CD4-positive, alpha-beta memory T cell (primary cell): ENCODE data around the gene PRELP. TPM values are rescaled to one million over a fixed set of nuclear protein-coding genes. Genes with fewer than 3 reads are reported as not detected.

ENCODE experiments used
- CTCF ChIA-PET: fragments of 350-600 bp; sonication (Branson Sonifier 250); formaldehyde crosslinking; loops from one replicate; lab custom pipeline; 2021; ENCODE audit warnings: inconsistent platforms; ENCODE audit not compliant: partially characterized antibody; lab: Charles Lee
- POLR2A ChIA-PET: fragments of 350-600 bp; sonication (Branson Sonifier 250); formaldehyde crosslinking; loops from one replicate; lab custom pipeline; 2021; ENCODE audit not compliant: partially characterized antibody; lab: Charles Lee
- DNase-seq, 5 donors: peaks; one replicate each; pipeline versions ENCODE4 v3.0.0 to v3.0.0-alpha.2; 2020 to 2022; ENCODE audit warnings: mixed read lengths in 1 of 5
- H3K27ac ChIP-seq: one replicate; pipeline ENCODE4 v1.7.0; 2013; ENCODE audit warnings: low read depth, low read length
- H3K27me3 ChIP-seq: 2 replicates; pipeline ENCODE4 v1.7.0; 2013; ENCODE audit warnings: mild to moderate bottlenecking, low read length, moderate library complexity; ENCODE audit not compliant: insufficient read depth
- H3K36me3 ChIP-seq: 2 replicates; pipeline ENCODE4 v1.7.0; 2013; ENCODE audit warnings: mild to moderate bottlenecking, low read length, moderate library complexity; ENCODE audit not compliant: insufficient read depth
- H3K4me1 ChIP-seq: 2 replicates; pipeline ENCODE4 v1.7.0; 2013; ENCODE audit warnings: mild to moderate bottlenecking, low read length, moderate library complexity; ENCODE audit not compliant: insufficient read depth
- H3K4me3 ChIP-seq, 2 donors: one replicate each; pipeline ENCODE4 v1.7.0; 2013; ENCODE audit warnings: low read length in 2 of 2, mild to moderate bottlenecking in 1 of 2
- H3K9me3 ChIP-seq, 2 donors: one replicate each; pipeline ENCODE4 v1.7.0; 2013; ENCODE audit warnings: low read length in 2 of 2, control low read depth in 1 of 2; ENCODE audit not compliant: control insufficient read depth in 1 of 2
- H3K27ac Mint-ChIP-seq, 7 donors: one replicate each; pipeline ENCODE4 v1.8.0; 2020 to 2021; ENCODE audit warnings: mixed read lengths in 7 of 7, mild to moderate bottlenecking in 6 of 7, inconsistent platforms in 3 of 7, moderate library complexity in 3 of 7
- H3K27me3 Mint-ChIP-seq, 2 donors: one replicate each; pipeline ENCODE4 v1.8.0; 2020 to 2021; ENCODE audit warnings: mixed read lengths in 2 of 2
- H3K36me3 Mint-ChIP-seq, 2 donors: one replicate each; pipeline ENCODE4 v1.8.0; 2020 to 2021; ENCODE audit warnings: mixed read lengths in 2 of 2, inconsistent platforms in 1 of 2, mild to moderate bottlenecking in 1 of 2
- H3K4me1 Mint-ChIP-seq, 4 donors: one replicate each; pipeline ENCODE4 v1.8.0; 2020 to 2021; ENCODE audit warnings: mixed read lengths in 4 of 4, mild to moderate bottlenecking in 1 of 4
- H3K4me3 Mint-ChIP-seq, 8 donors: one replicate each; pipeline ENCODE4 v1.8.0; 2020 to 2021; ENCODE audit warnings: mixed read lengths in 8 of 8, mild to moderate bottlenecking in 7 of 8, moderate library complexity in 6 of 8, inconsistent platforms in 3 of 8
- H3K9me3 Mint-ChIP-seq, 8 donors: one replicate each; pipeline ENCODE4 v1.8.0; 2020 to 2021; ENCODE audit warnings: mixed read lengths in 8 of 8, mild to moderate bottlenecking in 5 of 8, inconsistent platforms in 3 of 8, moderate library complexity in 1 of 8
- intact Hi-C: fragments of 100-400 bp; cut with micrococcal nuclease; formaldehyde crosslinking; loops from one replicate; pipeline ENCODE4 v1.15.1; 2023
- polyA plus RNA-seq, 2 donors: library from polyadenylated mRNA; unstranded; fragments of 300-500 nt; fragmentation: Illumina TruSeq; gene quantifications; one replicate each; pipeline ENCODE4 v1.2.3, GENCODE V29; 2021
- total RNA-seq, 2 experiments: library from RNA; stranded (reverse); gene quantifications; one replicate each; pipeline ENCODE4 v1.2.3, GENCODE V29; 2021

The PRELP gene
- total and polyA plus RNA-seq, 4 experiments from 2014 or later: not detected

GRCh38 chr1:203486618-203487370 lies 11.2 kb downstream of the PRELP start:
- H3K4me1 ChIP-seq: peaks cover 13% of the 10 kb centered on the region
- POLR2A ChIA-PET: interaction anchor here (1.9 to 2.5 kb wide), 2 partner anchors 147 to 219 kb away, joined by 7 to 39 read pairs; no protein-coding TSS in a partner anchor
- H3K27me3 ChIP-seq: peaks cover 4% of the 10 kb centered on the region

GRCh38 chr1:203488539-203488938 lies 12.9 kb downstream of the PRELP start:
- Histone ChIP-seq H3K36me3 (no peaks in the 10 kb centered on the region), H3K9me3 (no peaks in the 10 kb centered on the region), H3K27ac (no peak overlapping the region), H3K4me1 (peaks cover 13% of the 10 kb centered on the region), H3K4me3 (no peak overlapping the region), H3K27me3 (peaks cover 4% of the 10 kb centered on the region)
- H3K27me3 Mint-ChIP-seq: peaks cover 2 to 6% of the 10 kb centered on the region in 2 donors
- no peaks in the 10 kb centered on the region for H3K36me3 Mint-ChIP-seq
- intact Hi-C loops: no loop called here
- H3K9me3 Mint-ChIP-seq: no peaks in the 10 kb centered on the region
- peak overlapping the region in 1 of 7 donors; percentile 36 for H3K27ac Mint-ChIP-seq
- ChIA-PET POLR2A (interaction anchor here (0.7 to 2.5 kb wide), 7 partner anchors 13 to 221 kb away, joined by 3 to 39 read pairs (median 3); partner anchors contain the start of gene PRELP), CTCF (interaction anchor here (0.8 to 17.7 kb wide), 25 partner anchors 9 to 640 kb away, joined by 3 to 424 read pairs (median 4); no protein-coding TSS in a partner anchor)
- peak overlapping the region in 3 of 8 donors; percentile 29 to 35 (median 34) for H3K4me3 Mint-ChIP-seq
- DNase-seq: no peak
- H3K4me1 Mint-ChIP-seq: peaks cover 1 to 22% (median 11%) of the 10 kb centered on the region in 4 donors

More at GRCh38 chr1:203486618-203487370, 11.2 kb downstream of the PRELP start:
- Mint-ChIP-seq H3K4me1 (peaks cover 1 to 22% (median 11%) of the 10 kb centered on the region in 4 donors), H3K27ac (peak overlapping the region in 4 of 7 donors; percentile 42 to 89 (median 76)), H3K36me3 (no peaks in the 10 kb centered on the region), H3K4me3 (peak overlapping the region; percentile 79 to 86 (median 84)), H3K9me3 (no peaks in the 10 kb centered on the region), H3K27me3 (peaks cover 2 to 4% of the 10 kb centered on the region in 2 donors)
- H3K36me3 ChIP-seq: no peaks in the 10 kb centered on the region
- no peak overlapping the region for H3K27ac ChIP-seq
- H3K4me3 ChIP-seq: no peak overlapping the region
- CTCF ChIA-PET: interaction anchor here (1.2 to 17.7 kb wide), 11 partner anchors 9 to 219 kb away, joined by 3 to 424 read pairs (median 7); no protein-coding TSS in a partner anchor
- no peaks in the 10 kb centered on the region for H3K9me3 ChIP-seq
- intact Hi-C loops: loop anchor here (1.0 kb wide), 2 partner anchors 146 to 219 kb away; no protein-coding TSS in a partner anchor
- no peak for DNase-seq

- Histone ChIP-seq H3K27ac (no peak overlapping the region), H3K36me3 (no peaks in the 10 kb centered on the region), H3K4me3 (no peak overlapping the region), H3K4me1 (peaks cover 13% of the 10 kb centered on the region), H3K9me3 (no peaks in the 10 kb centered on the region), H3K27me3 (peaks cover 4% of the 10 kb centered on the region)
- ChIA-PET POLR2A (interaction anchor here (1.1 kb wide), 1 partner anchor 223 kb away, joined by 5 read pairs; no protein-coding TSS in a partner anchor), CTCF (interaction anchor here (0.6 to 17.7 kb wide), 3 partner anchors 150 to 840 kb away, joined by 3 to 424 read pairs (median 157); no protein-coding TSS in a partner anchor)
- intact Hi-C loops: no loop called here
- H3K9me3 Mint-ChIP-seq: no peaks in the 10 kb centered on the region
- DNase-seq: no peak
- H3K27me3 Mint-ChIP-seq: peaks cover 2 to 6% of the 10 kb centered on the region in 2 donors
- no peaks in the 10 kb centered on the region for H3K36me3 Mint-ChIP-seq
- H3K4me3 Mint-ChIP-seq: no peak overlapping the region
- H3K4me1 Mint-ChIP-seq: peaks cover 1 to 22% (median 11%) of the 10 kb centered on the region in 4 donors
- H3K27ac Mint-ChIP-seq: peak overlapping the region in 1 of 7 donors; percentile 31
These were observed 15.0 kb downstream of the PRELP start for GRCh38 chr1:203490607-203491006.

GRCh38 chr1:203491664-203492063 lies 16.1 kb downstream of the PRELP start:
- peaks cover 1 to 22% (median 11%) of the 10 kb centered on the region in 4 donors for H3K4me1 Mint-ChIP-seq
- H3K27me3 Mint-ChIP-seq: peaks cover 2 to 6% of the 10 kb centered on the region in 2 donors
- Histone ChIP-seq H3K27ac (no peak overlapping the region), H3K4me3 (no peak overlapping the region), H3K27me3 (peaks cover 4% of the 10 kb centered on the region), H3K4me1 (peaks cover 13% of the 10 kb centered on the region), H3K9me3 (no peaks in the 10 kb centered on the region), H3K36me3 (no peaks in the 10 kb centered on the region)
- H3K9me3 Mint-ChIP-seq: no peaks in the 10 kb centered on the region
- DNase-seq: no peak
- H3K36me3 Mint-ChIP-seq: no peaks in the 10 kb centered on the region
- ChIA-PET POLR2A (no interaction called here), CTCF (interaction anchor here (8.9 to 17.7 kb wide), 2 partner anchors 151 to 224 kb away, joined by 157 to 424 read pairs; no protein-coding TSS in a partner anchor)
- H3K4me3 Mint-ChIP-seq: no peak overlapping the region
- intact Hi-C loops: no loop called here
- no peak overlapping the region for H3K27ac Mint-ChIP-seq

- Histone ChIP-seq H3K4me1 (peaks cover 13% of the 10 kb centered on the region), H3K27ac (no peak overlapping the region), H3K9me3 (no peaks in the 10 kb centered on the region), H3K36me3 (no peaks in the 10 kb centered on the region), H3K27me3 (peaks cover 4% of the 10 kb centered on the region), H3K4me3 (no peak overlapping the region)
- POLR2A ChIA-PET: no interaction called here
- Mint-ChIP-seq H3K36me3 (no peaks in the 10 kb centered on the region), H3K27me3 (peaks cover 2 to 6% of the 10 kb centered on the region in 2 donors), H3K4me3 (no peak overlapping the region), H3K4me1 (peaks cover 1 to 19% (median 10%) of the 10 kb centered on the region in 4 donors), H3K9me3 (no peaks in the 10 kb centered on the region), H3K27ac (no peak overlapping the region)
- intact Hi-C loops: no loop called here
- CTCF ChIA-PET: interaction anchor here (17.7 kb wide), 1 partner anchor 225 kb away, joined by 424 read pairs; no protein-coding TSS in a partner anchor
- DNase-seq: no peak
These were observed 16.6 kb downstream of the PRELP start for GRCh38 chr1:203492082-203492747.

- CTCF ChIA-PET: interaction anchor here (17.7 kb wide), 1 partner anchor 225 kb away, joined by 424 read pairs; no protein-coding TSS in a partner anchor
These were observed 17.1 kb downstream of the PRELP start for GRCh38 chr1:203492748-203493130.

More at GRCh38 chr1:203492748-203493130, 17.1 kb downstream of the PRELP start:
- H3K36me3 ChIP-seq: no peaks in the 10 kb centered on the region
- H3K4me1 Mint-ChIP-seq: peaks cover 1 to 15% (median 8%) of the 10 kb centered on the region in 4 donors
- H3K9me3 Mint-ChIP-seq: no peaks in the 10 kb centered on the region
- no peaks in the 10 kb centered on the region for H3K36me3 Mint-ChIP-seq
- H3K27ac ChIP-seq: no peak overlapping the region
- H3K27ac Mint-ChIP-seq: no peak overlapping the region
- H3K4me1 ChIP-seq: peaks cover 9% of the 10 kb centered on the region
- H3K4me3 Mint-ChIP-seq: no peak overlapping the region
- H3K4me3 ChIP-seq: no peak overlapping the region
- H3K27me3 ChIP-seq: peaks cover 4% of the 10 kb centered on the region
- H3K9me3 ChIP-seq: no peaks in the 10 kb centered on the region
- no peak for DNase-seq
- intact Hi-C loops: no loop called here
- POLR2A ChIA-PET: interaction anchor here (1.3 kb wide), 1 partner anchor 226 kb away, joined by 3 read pairs; no protein-coding TSS in a partner anchor
- peaks cover 2 to 6% of the 10 kb centered on the region in 2 donors for H3K27me3 Mint-ChIP-seq
